HG02642 (cell line): ENCODE results near the gene SNX22.

Experiments
- ATAC-seq: cut with Tn5 transposase; IDR thresholded peaks from one replicate; pipeline ENCODE4 v1.9.1; 2021; ENCODE audit warnings: mild to moderate bottlenecking; ENCODE audit not compliant: unreplicated experiment, poor library complexity

SNX22 gene

GRCh38 chr15:64153480-64154367 is 2.2 kb downstream of the SNX22 start:
- ATAC-seq = peak; percentile 54

GRCh38 chr15:64155802-64156651 is 4.5 kb downstream of the SNX22 start:
- ATAC-seq = no peak

- no peak for ATAC-seq
These were observed 5.3 kb downstream of the SNX22 start for GRCh38 chr15:64156652-64157331.

GRCh38 chr15:64157599-64158125 is 6.1 kb downstream of the SNX22 start:
- ATAC-seq = no peak

- no peak for ATAC-seq
These were observed 7.0 kb downstream of the SNX22 start for GRCh38 chr15:64158363-64159134.

- ATAC-seq = no peak
These were observed 10.4 kb downstream of the SNX22 start for GRCh38 chr15:64161688-64162477.

- peak; percentile 26 for ATAC-seq
These were observed 10.9 kb downstream of the SNX22 start for GRCh38 chr15:64162478-64162868.

- ATAC-seq = peak; percentile 93
These were observed 11.5 kb downstream of the SNX22 start, which contains the start of gene PPIB for GRCh38 chr15:64162869-64163658. Gene PPIB, minus strand, starts transcription at chr15:64163022. Its CDS starts 36 bp downstream, at chr15:64162986.

GRCh38 chr15:64163659-64164362 is 12.3 kb downstream of the SNX22 start:
- peak; percentile 6 for ATAC-seq

GRCh38 chr15:64164436-64164835 is 12.9 kb downstream of the SNX22 start:
- no peak for ATAC-seq

GRCh38 chr15:64166102-64166890 is 14.8 kb downstream of the SNX22 start:
- ATAC-seq = no peak

GRCh38 chr15:64180235-64180824 is 28.8 kb downstream of the SNX22 start:
- ATAC-seq = no peak

GRCh38 chr15:64182859-64183370 is 31.4 kb downstream of the SNX22 start:
- ATAC-seq = no peak

GRCh38 chr15:64185146-64185911 is 33.8 kb downstream of the SNX22 start:
- no peak for ATAC-seq
